Activated CD4-positive, CD25-positive, alpha-beta regulatory T cell treated with anti-CD3 and anti-CD28 coated beads, Interleukin-2, amount 50 U/mL, for 72 hours (primary cell): Measurements from ENCODE around the gene EPHA3.

Source experiments
- DNase-seq: peaks from one replicate; pipeline ENCODE4 v3.0.0; 2021

EPHA3 gene

DNA sequence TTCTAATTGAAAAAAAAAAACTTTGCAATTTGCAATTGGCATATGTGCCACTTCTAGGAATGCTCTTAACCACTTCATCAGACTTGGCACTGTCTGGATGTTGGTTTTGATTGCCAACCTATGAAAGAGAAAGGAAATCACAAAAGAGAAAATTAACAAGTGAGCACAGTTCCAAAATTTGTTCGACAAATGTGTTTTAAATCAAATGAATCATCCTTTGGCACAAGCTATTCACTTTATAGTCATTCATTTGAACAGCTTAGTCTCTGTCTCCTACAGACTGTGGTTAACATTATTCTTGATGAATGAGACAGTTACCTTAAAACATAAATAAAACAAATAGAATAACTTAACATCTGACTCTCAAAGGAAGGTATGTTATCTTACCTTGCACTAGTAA lies 265.0 kb downstream of the EPHA3 start:
- no peak for DNase-seq

DNA sequence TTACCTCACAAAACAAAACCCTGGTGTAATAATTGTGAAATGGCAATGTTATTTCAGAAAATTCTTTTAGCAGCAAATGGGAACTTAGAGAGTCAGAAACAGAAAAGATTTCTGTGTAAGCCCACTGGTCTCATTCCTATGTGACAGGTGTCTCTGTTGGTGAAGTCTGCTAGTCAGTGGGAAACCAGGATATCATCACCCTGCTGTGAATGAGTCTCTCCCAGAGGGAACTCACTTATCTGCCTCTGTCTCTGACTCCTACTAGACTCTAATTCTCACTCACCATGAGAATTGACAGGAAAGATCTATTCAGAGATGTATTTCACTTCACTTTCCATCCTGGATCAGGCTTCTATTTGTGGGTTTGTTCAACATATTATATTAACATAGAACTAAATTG lies 266.0 kb downstream of the EPHA3 start:
- no peak for DNase-seq

- DNase-seq: no peak
Measured at GRCh38 chr3:89375451-89375850, 268.0 kb downstream of the EPHA3 start.

- DNase-seq: no peak
Measured at GRCh38 chr3:89380016-89380415, 272.6 kb downstream of the EPHA3 start.

- no peak for DNase-seq
Measured at GRCh38 chr3:89392991-89393390, 285.6 kb downstream of the EPHA3 start.

- DNase-seq: no peak
Measured at GRCh38 chr3:89395456-89395855, 288.0 kb downstream of the EPHA3 start.

- DNase-seq: no peak
Measured at GRCh38 chr3:89395996-89396395, 288.6 kb downstream of the EPHA3 start.

- no peak for DNase-seq
Measured at GRCh38 chr3:89402051-89402450, 294.6 kb downstream of the EPHA3 start.

GRCh38 chr3:89405176-89405575 lies 297.8 kb downstream of the EPHA3 start:
- no peak for DNase-seq

- no peak for DNase-seq
Measured at GRCh38 chr3:89405593-89405992, 298.2 kb downstream of the EPHA3 start.

DNA sequence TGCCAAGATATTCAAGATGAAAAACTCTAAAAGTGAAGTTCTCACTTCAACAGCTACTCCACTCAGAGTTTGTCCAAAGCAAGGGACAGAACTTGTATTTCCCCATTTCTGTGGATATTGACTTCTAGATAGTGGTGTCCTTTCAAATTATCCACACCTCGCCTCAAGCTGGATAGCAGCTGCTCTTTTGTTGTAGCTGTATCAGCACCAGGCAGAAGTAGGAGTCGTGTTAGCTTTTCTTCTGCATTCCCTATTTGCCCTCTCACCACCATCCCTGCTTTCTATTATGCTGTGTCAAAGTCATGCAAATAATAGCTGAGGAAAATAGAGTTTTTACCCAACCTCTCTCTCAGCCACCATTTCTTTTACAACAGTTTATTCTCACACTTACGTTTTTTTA lies 303.8 kb downstream of the EPHA3 start:
- no peak for DNase-seq

- no peak for DNase-seq
Measured at GRCh38 chr3:89414270-89414669, 306.8 kb downstream of the EPHA3 start.

- no peak for DNase-seq
Measured at GRCh38 chr3:89419647-89420241, 312.3 kb downstream of the EPHA3 start.

DNA sequence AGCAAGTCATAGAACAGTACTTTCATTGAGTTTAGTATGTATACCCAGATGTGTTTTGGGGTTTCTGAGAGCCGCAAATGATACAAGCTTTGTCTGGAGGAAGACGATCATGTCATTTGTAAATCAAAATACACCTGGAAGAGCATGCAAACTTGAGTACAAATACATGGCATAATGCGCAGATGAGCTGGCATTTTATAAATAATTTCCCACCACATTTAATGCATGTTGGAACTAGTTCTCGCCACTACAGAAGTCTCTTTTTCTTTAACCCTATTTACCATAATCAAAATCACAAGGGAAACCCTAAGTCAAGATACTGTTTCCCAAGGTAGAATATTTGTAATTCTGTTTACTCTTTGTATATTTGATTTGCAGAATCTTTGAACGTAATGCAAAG lies 318.6 kb downstream of the EPHA3 start:
- no peak for DNase-seq

GRCh38 chr3:89434621-89435380 lies 327.4 kb downstream of the EPHA3 start:
- no peak for DNase-seq

GRCh38 chr3:89436846-89437245 lies 329.4 kb downstream of the EPHA3 start:
- DNase-seq: no peak

GRCh38 chr3:89440386-89440785 lies 333.0 kb downstream of the EPHA3 start:
- DNase-seq: no peak

DNA sequence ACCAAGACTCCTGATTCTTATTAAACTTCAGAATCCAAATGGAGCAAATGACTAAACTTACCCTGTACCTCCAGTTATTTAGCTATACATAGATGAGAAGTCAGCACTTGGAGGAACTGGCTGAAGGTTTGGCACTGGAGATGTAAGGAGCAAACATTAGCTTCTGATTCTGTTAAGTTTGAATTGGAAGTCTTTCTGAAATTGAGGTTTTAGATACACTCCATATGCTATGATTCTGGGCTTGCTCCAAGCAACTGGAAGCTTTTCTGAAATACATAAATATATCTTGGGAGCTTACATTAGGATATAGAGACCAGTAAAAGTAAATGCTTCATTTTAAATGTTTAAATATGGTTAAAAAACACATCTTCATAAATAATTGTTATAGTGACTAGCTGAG lies 333.7 kb downstream of the EPHA3 start:
- DNase-seq: no peak

- DNase-seq: no peak
Measured at GRCh38 chr3:89446593-89446992, 339.2 kb downstream of the EPHA3 start.

DNA sequence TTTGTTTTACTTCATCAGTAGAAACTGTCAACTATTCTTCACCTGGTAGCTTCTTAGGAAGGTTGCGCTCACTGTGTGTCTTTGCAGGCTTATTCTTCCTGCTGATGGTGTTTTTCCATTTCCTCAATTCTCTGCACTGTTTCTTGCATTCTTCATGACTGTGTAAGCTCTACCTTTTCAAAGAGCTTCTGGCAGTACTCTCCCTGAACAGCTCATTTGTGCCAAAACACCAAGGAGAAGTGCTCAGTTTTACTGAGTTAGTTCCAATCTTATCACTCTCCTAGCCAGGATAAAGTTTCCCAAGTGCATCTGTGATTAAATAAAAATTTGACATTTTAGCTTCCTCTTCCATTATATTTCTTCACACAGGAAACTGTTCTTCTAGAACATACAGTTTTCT lies 339.8 kb downstream of the EPHA3 start:
- no peak for DNase-seq

DNA sequence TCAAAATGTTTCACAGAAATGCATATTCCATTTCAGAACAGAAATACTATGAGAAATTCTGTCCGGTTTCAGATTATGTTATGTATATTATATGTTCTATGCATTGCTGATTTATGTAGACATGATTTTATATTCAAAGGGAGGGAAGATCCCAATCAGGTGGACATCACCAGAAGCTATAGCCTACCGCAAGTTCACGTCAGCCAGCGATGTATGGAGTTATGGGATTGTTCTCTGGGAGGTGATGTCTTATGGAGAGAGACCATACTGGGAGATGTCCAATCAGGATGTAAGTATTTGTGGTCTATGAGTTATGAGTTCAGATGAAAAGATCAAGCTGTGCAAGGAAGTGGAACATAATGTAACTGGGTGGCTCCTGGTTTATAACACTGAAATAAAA lies 341.7 kb downstream of the EPHA3 start:
- DNase-seq: no peak

DNA sequence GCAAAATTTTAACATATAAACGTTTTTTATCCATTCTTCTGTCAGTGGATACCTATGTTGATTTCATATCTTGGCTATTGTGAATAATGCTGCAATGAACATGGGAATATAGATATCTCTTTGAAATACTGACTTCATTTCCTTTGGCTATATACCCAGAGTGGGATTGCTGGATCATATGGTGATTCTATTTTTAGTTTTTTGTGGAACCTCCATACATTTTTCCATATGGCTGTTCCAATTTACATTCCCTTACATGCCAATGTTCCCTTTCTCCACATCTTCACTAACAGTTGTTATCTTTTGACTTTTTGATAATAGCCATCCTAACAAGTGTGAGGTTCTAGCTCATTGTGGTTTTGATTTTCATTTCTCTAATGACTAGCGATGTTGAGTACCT lies 344.6 kb downstream of the EPHA3 start:
- no peak for DNase-seq

- no peak for DNase-seq
Measured at GRCh38 chr3:89455240-89455639, 347.8 kb downstream of the EPHA3 start.

DNA sequence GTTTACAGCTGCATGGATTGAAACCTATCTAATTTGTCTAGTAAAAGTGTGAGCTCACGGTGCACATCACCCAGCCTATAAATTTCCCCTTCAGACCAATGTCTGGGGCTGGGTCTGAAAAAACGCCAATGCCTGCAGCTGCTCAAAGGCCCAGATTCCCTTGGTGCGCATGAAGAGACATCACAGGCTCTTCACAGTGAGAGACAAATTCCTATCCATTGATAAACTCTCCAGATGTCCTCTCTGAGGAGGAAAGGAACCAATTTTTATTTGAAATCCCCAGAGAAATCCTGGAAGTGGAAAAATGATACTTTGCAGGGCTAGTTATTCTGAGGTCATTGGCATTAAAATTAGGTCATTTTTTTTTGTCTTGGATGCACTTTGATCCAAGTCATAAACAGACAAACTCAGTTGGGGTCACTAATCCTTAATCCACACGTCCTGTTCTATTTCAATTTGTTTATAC lies 360.5 kb downstream of the EPHA3 start:
- DNase-seq: no peak

DNA sequence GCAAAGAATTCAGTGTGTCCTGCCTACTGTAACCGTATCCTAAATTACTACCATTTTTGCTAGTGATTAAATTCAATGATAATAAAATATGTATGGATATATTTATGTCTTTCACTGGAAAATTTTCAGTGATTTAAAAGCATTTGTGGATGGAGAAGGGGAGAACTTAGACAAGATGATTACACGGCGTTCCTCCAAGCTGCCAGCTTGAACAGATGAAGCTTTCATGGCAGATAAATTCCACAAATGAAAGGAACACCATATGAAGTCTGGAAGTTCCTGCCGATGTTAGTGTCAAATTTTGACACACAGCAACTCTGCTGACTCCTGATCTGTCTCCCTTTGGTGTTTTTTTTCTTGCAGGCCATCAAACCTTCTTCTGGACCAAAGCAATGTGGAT lies 364.7 kb downstream of the EPHA3 start:
- DNase-seq: no peak
